ENCODE measurements around the gene NCKAP5.
"Not testable (repeated sequence)": the region's sequence is repeated elsewhere in the genome, so short reads cannot be mapped to it uniquely, and the experiment has no call there.

Gene NCKAP5

DNA sequence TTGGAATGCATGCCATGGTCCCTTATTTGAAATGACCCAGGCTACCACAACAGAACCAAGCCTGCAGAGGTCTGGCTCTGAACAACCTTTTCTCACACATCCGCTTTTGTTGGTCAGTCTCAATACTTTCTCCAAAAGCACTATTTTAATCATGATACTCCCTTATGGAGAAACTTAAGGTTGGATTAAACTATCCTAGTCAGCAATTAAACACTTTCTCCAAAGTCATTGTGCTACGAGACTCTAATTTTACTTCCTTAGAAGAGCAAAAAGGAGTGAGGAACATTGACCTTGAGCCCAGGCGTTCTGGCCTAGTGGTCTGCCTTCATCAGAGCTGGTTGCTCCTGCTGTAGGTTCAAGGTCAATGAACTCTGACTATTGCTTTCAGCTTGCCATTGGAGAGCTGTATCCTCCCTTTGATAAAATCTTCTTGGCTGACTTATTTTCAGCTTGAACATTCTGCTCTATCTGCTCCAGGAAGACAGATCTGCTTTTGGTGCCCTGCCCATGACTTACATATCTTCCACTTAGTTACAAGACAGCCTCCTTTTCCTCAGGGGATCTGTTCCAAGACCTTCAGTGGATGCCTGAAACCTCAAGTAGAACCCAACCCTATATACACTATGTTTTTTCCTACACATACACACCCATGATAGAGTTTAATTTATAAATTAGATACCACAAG lies 91.2 kb downstream of the NCKAP5 start:
- no peak for TF ChIP-seq CTCF (IDR thresholded peaks at IDR 0.05; ENCODE audit: control insufficient read depth, extremely low read depth, insufficient read depth)
- no peak overlapping the region for H3K4me3 ChIP-seq (ENCODE audit: low read depth, low read length)
- no peak for DNase-seq (ENCODE audit: low read depth)

GRCh38 chr2:133476286-133476685 lies 92.0 kb downstream of the NCKAP5 start:
- TF ChIP-seq CTCF (IDR thresholded peaks at IDR 0.05; ENCODE audit: control insufficient read depth, extremely low read depth, insufficient read depth), result no peak
- no peak for DNase-seq (ENCODE audit: low read depth)
- H3K4me3 ChIP-seq (ENCODE audit: low read depth, low read length), result no peak overlapping the region

DNA sequence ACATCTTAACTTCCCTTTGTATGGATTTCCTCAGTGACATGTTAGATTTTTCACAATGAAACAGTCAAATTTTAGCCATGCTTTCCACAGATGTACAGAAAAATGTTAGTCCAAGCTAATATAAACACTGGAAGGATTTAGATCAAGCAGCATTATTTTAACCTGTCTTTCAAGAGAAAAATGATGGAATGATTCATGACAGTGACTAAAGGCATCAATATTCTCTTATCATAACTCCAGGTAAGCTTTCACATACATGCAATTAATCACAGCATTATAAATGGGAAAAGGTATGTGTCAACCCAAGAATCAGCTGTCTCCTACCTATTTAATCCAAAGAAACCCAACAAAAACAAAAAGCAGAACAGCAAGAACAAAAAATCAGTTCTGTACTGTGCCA lies 92.7 kb downstream of the NCKAP5 start:
- H3K4me3 ChIP-seq (ENCODE audit: low read depth, low read length), result no peak overlapping the region
- TF ChIP-seq CTCF (IDR thresholded peaks at IDR 0.05; ENCODE audit: control insufficient read depth, extremely low read depth, insufficient read depth), result no peak

DNA sequence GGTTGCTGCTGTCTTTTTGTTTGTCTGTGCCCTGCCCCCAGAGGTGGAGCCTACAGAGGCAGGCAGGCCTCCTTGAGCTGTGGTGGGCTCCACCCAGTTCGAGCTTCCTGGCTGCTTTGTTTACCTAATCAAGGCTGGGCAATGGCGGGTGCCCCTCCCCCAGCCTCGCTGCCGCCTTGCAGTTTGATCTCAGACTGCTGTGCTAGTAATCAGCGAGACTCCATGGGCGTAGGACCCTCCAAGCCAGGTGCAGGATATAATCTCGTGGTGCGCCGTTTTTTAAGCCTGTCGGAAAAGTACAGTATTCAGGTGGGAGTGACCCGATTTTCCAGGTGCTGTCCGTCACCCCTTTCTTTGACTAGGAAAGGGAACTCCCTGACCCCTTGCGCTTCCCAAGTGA lies 97.8 kb downstream of the NCKAP5 start:
- not testable (repeated sequence) for H3K4me3 ChIP-seq (ENCODE audit: low read depth, low read length); DNase-seq (ENCODE audit: low read depth)

More for the DNA sequence above, 92.7 kb downstream of the NCKAP5 start:
- no peak for DNase-seq (ENCODE audit: low read depth)

GRCh38 chr2:133462811-133463210 lies 105.5 kb downstream of the NCKAP5 start:
- no peak for TF ChIP-seq CTCF (IDR thresholded peaks at IDR 0.05; ENCODE audit: control insufficient read depth, extremely low read depth, insufficient read depth)
- DNase-seq (ENCODE audit: low read depth), result peak; percentile 28
- H3K4me3 ChIP-seq (ENCODE audit: low read depth, low read length), result no peak overlapping the region

DNA sequence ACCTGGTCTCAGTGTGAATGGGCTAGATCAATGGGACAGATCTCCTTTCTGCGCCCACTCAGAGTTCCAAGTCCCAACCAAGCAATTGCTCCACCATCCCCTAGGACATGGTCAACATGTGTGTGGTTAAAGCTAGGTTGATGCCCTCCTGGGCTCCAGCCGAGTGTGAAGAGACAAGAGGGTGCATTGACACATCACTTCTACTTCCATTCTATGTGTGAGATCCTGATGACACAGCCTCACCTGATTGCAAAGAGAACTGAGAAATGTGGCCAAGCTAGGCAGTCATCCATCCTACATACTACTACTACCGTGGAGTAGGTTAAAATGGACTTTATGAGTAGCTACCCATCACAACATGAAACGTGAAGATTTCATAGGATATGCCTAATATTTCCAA lies 106.8 kb downstream of the NCKAP5 start:
- DNase-seq (ENCODE audit: low read depth), result no peak
- no peak for TF ChIP-seq CTCF (IDR thresholded peaks at IDR 0.05; ENCODE audit: control insufficient read depth, extremely low read depth, insufficient read depth)
- H3K4me3 ChIP-seq (ENCODE audit: low read depth, low read length), result no peak overlapping the region

DNA sequence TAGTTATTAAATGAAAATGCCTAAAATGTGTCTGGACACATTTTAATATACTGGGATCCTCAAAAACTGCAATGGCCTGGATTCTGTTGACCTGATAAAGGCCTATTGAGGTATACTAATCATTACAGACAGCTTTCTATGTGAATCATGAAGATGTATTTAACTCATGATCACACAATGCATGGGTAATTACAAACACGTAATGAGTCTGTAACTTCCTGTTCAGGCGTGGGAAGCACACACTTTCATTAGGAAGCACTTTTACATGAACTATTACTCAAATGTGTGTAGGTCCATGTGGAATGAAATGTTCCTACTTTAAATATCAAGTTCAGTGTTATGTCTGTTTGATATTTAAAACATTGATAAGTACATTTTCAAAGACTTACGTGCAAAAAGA lies 108.7 kb downstream of the NCKAP5 start:
- H3K4me3 ChIP-seq (ENCODE audit: low read depth, low read length), result no peak overlapping the region
- TF ChIP-seq CTCF (IDR thresholded peaks at IDR 0.05; ENCODE audit: control insufficient read depth, extremely low read depth, insufficient read depth), result no peak
- no peak for DNase-seq (ENCODE audit: low read depth)

Measured in LNCaP clone FGC (cell line).